Measurements from ENCODE around the gene TBPL1.

DNA sequence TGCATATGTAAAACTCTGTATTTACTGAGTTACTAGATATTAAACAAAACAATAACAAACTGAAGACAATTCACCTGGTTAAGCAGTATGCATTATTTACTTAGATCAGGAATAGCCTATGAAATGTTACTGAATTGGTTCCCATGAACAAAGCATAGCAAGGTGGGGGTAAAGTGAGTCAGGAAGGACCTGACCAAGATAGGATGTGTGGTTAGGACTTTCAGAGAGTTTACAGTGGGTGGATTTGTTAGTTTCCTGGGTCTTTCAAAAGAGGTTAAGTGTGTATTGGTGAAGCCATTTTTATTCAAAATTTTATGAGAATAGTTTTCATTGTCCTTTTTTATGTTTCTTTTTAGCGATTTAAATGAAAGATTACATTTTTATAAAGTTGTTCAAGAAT, 32.9 kb downstream of the TBPL1 start:
- TF ChIP-seq, protein P1, sequence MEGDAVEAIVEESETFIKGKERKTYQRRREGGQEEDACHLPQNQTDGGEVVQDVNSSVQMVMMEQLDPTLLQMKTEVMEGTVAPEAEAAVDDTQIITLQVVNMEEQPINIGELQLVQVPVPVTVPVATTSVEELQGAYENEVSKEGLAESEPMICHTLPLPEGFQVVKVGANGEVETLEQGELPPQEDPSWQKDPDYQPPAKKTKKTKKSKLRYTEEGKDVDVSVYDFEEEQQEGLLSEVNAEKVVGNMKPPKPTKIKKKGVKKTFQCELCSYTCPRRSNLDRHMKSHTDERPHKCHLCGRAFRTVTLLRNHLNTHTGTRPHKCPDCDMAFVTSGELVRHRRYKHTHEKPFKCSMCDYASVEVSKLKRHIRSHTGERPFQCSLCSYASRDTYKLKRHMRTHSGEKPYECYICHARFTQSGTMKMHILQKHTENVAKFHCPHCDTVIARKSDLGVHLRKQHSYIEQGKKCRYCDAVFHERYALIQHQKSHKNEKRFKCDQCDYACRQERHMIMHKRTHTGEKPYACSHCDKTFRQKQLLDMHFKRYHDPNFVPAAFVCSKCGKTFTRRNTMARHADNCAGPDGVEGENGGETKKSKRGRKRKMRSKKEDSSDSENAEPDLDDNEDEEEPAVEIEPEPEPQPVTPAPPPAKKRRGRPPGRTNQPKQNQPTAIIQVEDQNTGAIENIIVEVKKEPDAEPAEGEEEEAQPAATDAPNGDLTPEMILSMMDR (IDR thresholded peaks at IDR 0.05), result no peak
- TF ChIP-seq POLR2A (IDR thresholded peaks at IDR 0.05), result no peak
- no peak for TF ChIP-seq EP300 (IDR thresholded peaks at IDR 0.05; ENCODE audit: low read depth)

Measured in transverse colon (tissue), 3 donors.